HG03575 (cell line): ENCODE results near the gene TOMM34.

Experiments used
- ATAC-seq: cut with Tn5 transposase; IDR thresholded peaks from one replicate; pipeline ENCODE4 v1.9.1; 2021; ENCODE audit not compliant: unreplicated experiment, insufficient number of reproducible peaks, low FRiP score; ENCODE audit errors: extremely low read depth

Gene TOMM34

GRCh38 chr20:44960103-44960852, at the start of gene TOMM34:
Gene TOMM34, minus strand, starts transcription at chr20:44960397. Its CDS starts 64 bp downstream, at chr20:44960333.
- no peak for ATAC-seq

GRCh38 chr20:45008521-45009049, 48.4 kb upstream of the TOMM34 start:
- no peak for ATAC-seq

GRCh38 chr20:44997668-44998067, 37.5 kb upstream of the TOMM34 start:
- ATAC-seq = no peak

GRCh38 chr20:44997171-44997570, 37.0 kb upstream of the TOMM34 start:
- no peak for ATAC-seq

- ATAC-seq = no peak
Measured at GRCh38 chr20:44993343-44993742, 33.1 kb upstream of the TOMM34 start.

GRCh38 chr20:44990957-44991356, 30.8 kb upstream of the TOMM34 start:
- no peak for ATAC-seq

GRCh38 chr20:44990425-44990824, 30.2 kb upstream of the TOMM34 start:
- ATAC-seq = no peak

GRCh38 chr20:44988631-44989171, 28.5 kb upstream of the TOMM34 start:
- no peak for ATAC-seq

GRCh38 chr20:44983093-44983674, 23.0 kb upstream of the TOMM34 start:
- no peak for ATAC-seq

- no peak for ATAC-seq
Measured at GRCh38 chr20:44981736-44982406, 21.7 kb upstream of the TOMM34 start.

- no peak for ATAC-seq
Measured at GRCh38 chr20:44979090-44979621, 19.0 kb upstream of the TOMM34 start.

GRCh38 chr20:44976698-44977097, 16.5 kb upstream of the TOMM34 start:
- ATAC-seq = no peak

- no peak for ATAC-seq
Measured at GRCh38 chr20:44973053-44973452, 12.9 kb upstream of the TOMM34 start.

- ATAC-seq = no peak
Measured at GRCh38 chr20:44970243-44970757, 10.1 kb upstream of the TOMM34 start.

- no peak for ATAC-seq
Measured at GRCh38 chr20:44969300-44969894, 9.2 kb upstream of the TOMM34 start.

GRCh38 chr20:44967207-44967807, 7.1 kb upstream of the TOMM34 start:
- ATAC-seq = no peak

GRCh38 chr20:44966030-44966961, 6.1 kb upstream of the TOMM34 start, which contains the start of gene STK4:
Gene STK4, plus strand, starts transcription at chr20:44966512. Its CDS starts 57 bp downstream, at chr20:44966569.
- no peak for ATAC-seq
